CD4-positive, alpha-beta T cell (primary cell): ENCODE measurements around the gene ARHGAP15. TPM values are rescaled to one million over a fixed set of nuclear protein-coding genes. Genes with fewer than 3 reads are reported as not detected.

Experiments used
- ATAC-seq: fragments of 200-7000 bp; cut with Tn5 transposase; one replicate; pipeline ENCODE4 v1.10.0; 2022; ENCODE audit warnings: mild to moderate bottlenecking; ENCODE audit not compliant: poor library complexity
- CTCF ChIA-PET: fragments of 350-600 bp; sonication (Branson Sonifier 250); formaldehyde crosslinking; loops from one replicate; lab custom pipeline; 2021; ENCODE audit warnings: antibody characterized with exemption, inconsistent platforms; lab: Charles Lee
- POLR2A ChIA-PET: fragments of 350-600 bp; sonication (Branson Sonifier 250); formaldehyde crosslinking; loops from one replicate; lab custom pipeline; 2021; ENCODE audit warnings: antibody characterized with exemption, inconsistent platforms; lab: Charles Lee
- DNase-seq, 14 experiments: peaks; one replicate each; pipeline ENCODE4 v3.0.0-alpha.2; 2013 to 2020; ENCODE audit warnings: mixed read lengths in 2 of 14
- H3K27ac ChIP-seq, 2 donors: one replicate each; pipeline versions ENCODE4 v1.5.1 to v1.7.0; 2013; ENCODE audit warnings: low read length in 2 of 2, low read depth in 1 of 2, mild to moderate bottlenecking in 1 of 2
- H3K27me3 ChIP-seq, 2 experiments: 1 replicate in 1 of 2; 2 replicates in 1 of 2; pipeline versions ENCODE4 v1.6.1 to v1.7.0; 2013; ENCODE audit warnings: low read length in 2 of 2, control low read depth in 1 of 2, mild to moderate bottlenecking in 1 of 2, moderate library complexity in 1 of 2; ENCODE audit not compliant: insufficient read depth in 2 of 2, control insufficient read depth in 1 of 2
- H3K36me3 ChIP-seq: one replicate; pipeline ENCODE4 v1.6.1; 2013; ENCODE audit warnings: low read length, control low read depth; ENCODE audit not compliant: insufficient read depth
- H3K4me1 ChIP-seq: one replicate; pipeline ENCODE4 v1.6.1; 2013; ENCODE audit warnings: low read length, control low read depth; ENCODE audit not compliant: insufficient read depth
- H3K4me3 ChIP-seq: one replicate; pipeline ENCODE4 v1.5.1; 2013; ENCODE audit warnings: mild to moderate bottlenecking, low read length, moderate library complexity
- H3K9me3 ChIP-seq, 2 experiments: 1 replicate in 1 of 2; 2 replicates in 1 of 2; pipeline versions ENCODE4 v1.6.1 to v1.7.0; 2013; ENCODE audit warnings: low read length in 2 of 2, mild to moderate bottlenecking in 2 of 2, control low read depth in 1 of 2, moderate library complexity in 1 of 2; ENCODE audit not compliant: control insufficient read depth in 1 of 2, insufficient read depth in 1 of 2
- H3K27ac Mint-ChIP-seq: one replicate; pipeline ENCODE4 v1.8.0; 2020; ENCODE audit warnings: mixed read lengths
- H3K27me3 Mint-ChIP-seq: one replicate; pipeline ENCODE4 v1.8.0; 2021; ENCODE audit warnings: mixed read lengths
- H3K36me3 Mint-ChIP-seq: one replicate; pipeline ENCODE4 v1.8.0; 2021; ENCODE audit warnings: low read depth, mixed read lengths
- H3K4me1 Mint-ChIP-seq: one replicate; pipeline ENCODE4 v1.8.0; 2021; ENCODE audit warnings: low read depth, mixed read lengths
- H3K4me3 Mint-ChIP-seq: one replicate; pipeline ENCODE4 v1.8.0; 2020; ENCODE audit warnings: mild to moderate bottlenecking, mixed read lengths
- H3K9me3 Mint-ChIP-seq: one replicate; pipeline ENCODE4 v1.8.0; 2020; ENCODE audit warnings: mixed read lengths
- CTCF ChIP-seq: fragments of 200-600 bp; IDR thresholded peaks from one replicate; pipeline ENCODE4 v1.8.0; 2022; ENCODE audit warnings: antibody characterized with exemption, mild to moderate bottlenecking
- intact Hi-C, 2 experiments: fragments of 100-400 bp; cut with DNase I in 1 of 2; cut with micrococcal nuclease in 1 of 2; formaldehyde crosslinking; loops; one replicate each; pipeline versions ENCODE4 v1.15.1 to v1.9.0; 2023 to 2025; cut with DNase I, micrococcal nuclease
- total RNA-seq, 174 experiments: library from RNA in 2 of 174; stranded (reverse) in 2 of 174; gene quantifications; one replicate each; pipeline ENCODE4 v1.2.3 and lab custom pipeline; 2021 to 2026

ARHGAP15 gene
- total RNA-seq, 2 experiments from 2014 or later = 158 to 165 TPM

- ATAC-seq (no peak), DNase-seq (no peak)
- H3K27me3 Mint-ChIP-seq = no peaks in the 10 kb centered on the region
- no peak overlapping the region for H3K4me3 ChIP-seq
- peaks cover 7% of the 10 kb centered on the region for H3K36me3 ChIP-seq
- peaks cover 2% of the 10 kb centered on the region for H3K4me1 ChIP-seq
- peaks cover 62% of the 10 kb centered on the region for H3K36me3 Mint-ChIP-seq
- no peak overlapping the region for H3K27ac ChIP-seq
- intact Hi-C loops = loop anchor here in 1 of 2 experiments (5.0 kb wide), 1 partner anchor 44 kb away; no protein-coding TSS in a partner anchor
- CTCF ChIA-PET = no interaction called here
- no peaks in the 10 kb centered on the region for H3K9me3 ChIP-seq
- H3K9me3 Mint-ChIP-seq = no peaks in the 10 kb centered on the region
- peak overlapping the region; percentile 55 for H3K27ac Mint-ChIP-seq
- no peaks in the 10 kb centered on the region for H3K27me3 ChIP-seq
- POLR2A ChIA-PET = no interaction called here
- H3K4me1 Mint-ChIP-seq = peaks cover 75% of the 10 kb centered on the region
- H3K4me3 Mint-ChIP-seq = peak overlapping the region; percentile 26
- TF ChIP-seq CTCF = no peak
Observed at GRCh38 chr2:143451642-143452281, 322.5 kb downstream of the ARHGAP15 start.

GRCh38 chr2:143452817-143453451 is 323.7 kb downstream of the ARHGAP15 start:
- H3K27ac Mint-ChIP-seq = peak overlapping the region; percentile 55
- H3K36me3 Mint-ChIP-seq = peaks cover 61% of the 10 kb centered on the region
- no peak for TF ChIP-seq CTCF
- DNase-seq (peak in 10 of 14 experiments; percentile 6 to 81 (median 16)), ATAC-seq (peak; percentile 89)
- Histone ChIP-seq H3K27ac (no peak overlapping the region), H3K27me3 (no peaks in the 10 kb centered on the region), H3K4me1 (peaks cover 2% of the 10 kb centered on the region), H3K4me3 (no peak overlapping the region), H3K9me3 (no peaks in the 10 kb centered on the region), H3K36me3 (peaks cover 3% of the 10 kb centered on the region)
- no peaks in the 10 kb centered on the region for H3K27me3 Mint-ChIP-seq
- no peaks in the 10 kb centered on the region for H3K9me3 Mint-ChIP-seq
- no peak overlapping the region for H3K4me3 Mint-ChIP-seq
- ChIA-PET CTCF (interaction anchor here (0.9 kb wide), 1 partner anchor 13 kb away, joined by 4 read pairs; no protein-coding TSS in a partner anchor), POLR2A (interaction anchor here (1.4 kb wide), 2 partner anchors 9 to 22 kb away, joined by 3 to 4 read pairs; no protein-coding TSS in a partner anchor)
- intact Hi-C loops = loop anchor here in 1 of 2 experiments (5.0 kb wide), 1 partner anchor 46 kb away; no protein-coding TSS in a partner anchor
- H3K4me1 Mint-ChIP-seq = peaks cover 69% of the 10 kb centered on the region

GRCh38 chr2:143453981-143454511 is 324.8 kb downstream of the ARHGAP15 start:
- Mint-ChIP-seq H3K36me3 (peaks cover 61% of the 10 kb centered on the region), H3K4me3 (no peak overlapping the region), H3K27me3 (no peaks in the 10 kb centered on the region), H3K9me3 (no peaks in the 10 kb centered on the region), H3K4me1 (peaks cover 59% of the 10 kb centered on the region), H3K27ac (no peak overlapping the region)
- no peak for ATAC-seq
- Histone ChIP-seq H3K36me3 (peaks cover 5% of the 10 kb centered on the region), H3K9me3 (no peaks in the 10 kb centered on the region), H3K27ac (no peak overlapping the region), H3K4me3 (no peak overlapping the region), H3K4me1 (peaks cover 2% of the 10 kb centered on the region), H3K27me3 (no peaks in the 10 kb centered on the region)
- ChIA-PET POLR2A (interaction anchor here (1.4 kb wide), 1 partner anchor 21 kb away, joined by 3 read pairs; no protein-coding TSS in a partner anchor), CTCF (no interaction called here)
- no peak for TF ChIP-seq CTCF
- intact Hi-C loops = loop anchor here in 1 of 2 experiments (5.0 kb wide), 1 partner anchor 47 kb away; no protein-coding TSS in a partner anchor
- no peak for DNase-seq
